GM19397 (cell line): Measurements from ENCODE around the gene NOL9.

Experiments
- ATAC-seq: cut with Tn5 transposase; IDR thresholded peaks from one replicate; pipeline ENCODE4 v1.9.1; 2021; ENCODE audit warnings: mild to moderate bottlenecking, moderate library complexity; ENCODE audit not compliant: unreplicated experiment

Gene NOL9

DNA sequence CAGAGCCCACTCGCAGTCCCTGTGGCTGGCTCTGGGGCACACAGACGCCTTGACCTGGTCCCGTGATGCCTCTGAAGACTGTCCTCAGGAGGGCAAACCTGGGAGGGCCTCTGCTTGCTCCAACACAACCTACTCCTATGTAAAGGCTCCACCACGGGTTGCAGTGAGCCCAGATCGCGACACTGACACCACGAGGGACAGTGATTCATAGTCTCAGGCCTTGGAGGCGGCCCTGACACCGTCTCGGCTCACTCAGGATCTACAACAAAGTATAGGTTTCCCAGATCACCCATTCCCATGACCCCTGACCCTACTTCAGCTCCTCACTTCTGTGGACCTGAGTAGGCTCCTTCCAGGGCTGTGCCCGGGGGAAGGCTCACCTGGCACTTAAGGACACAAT lies 28.0 kb downstream of the NOL9 start:
- ATAC-seq, result no peak

DNA sequence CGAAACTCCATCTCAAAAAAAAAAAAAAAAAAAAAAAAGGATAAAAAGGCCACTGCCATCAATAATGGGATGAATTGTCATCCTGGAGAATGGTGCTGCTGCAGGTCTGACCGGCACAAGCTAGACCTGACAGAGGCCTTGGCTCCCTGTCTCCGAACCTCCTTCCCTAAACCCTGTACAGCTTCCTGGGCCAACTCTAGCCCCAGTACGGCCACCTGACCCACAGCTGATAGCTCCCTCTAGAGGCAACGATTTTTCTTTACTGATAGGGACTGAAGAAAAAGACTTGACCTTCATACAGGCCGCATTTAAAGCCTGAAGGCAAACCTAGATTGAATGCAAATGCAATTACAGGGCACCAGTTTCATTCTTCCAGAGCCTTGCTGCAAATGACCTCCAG lies 30.7 kb downstream of the NOL9 start:
- ATAC-seq, result no peak

DNA sequence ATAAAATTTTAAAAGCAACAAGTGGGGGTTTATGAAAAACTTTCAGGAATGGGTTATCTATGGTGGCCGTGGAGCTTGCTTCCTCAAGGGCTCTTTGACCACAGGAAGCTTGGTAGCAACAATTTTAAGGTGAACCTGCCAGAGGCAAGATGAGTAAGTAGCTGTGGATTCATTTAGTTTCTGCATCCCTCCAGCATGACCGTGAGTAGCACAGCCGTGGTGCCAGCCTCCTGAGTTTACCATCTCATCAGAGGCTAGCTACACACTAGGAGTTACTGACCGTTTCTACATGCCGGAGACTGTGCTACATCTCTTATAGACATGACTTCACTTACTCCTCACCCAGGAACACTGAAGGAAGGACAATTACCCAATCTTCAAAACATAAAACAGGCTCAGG lies 32.8 kb downstream of the NOL9 start:
- ATAC-seq, result no peak

DNA sequence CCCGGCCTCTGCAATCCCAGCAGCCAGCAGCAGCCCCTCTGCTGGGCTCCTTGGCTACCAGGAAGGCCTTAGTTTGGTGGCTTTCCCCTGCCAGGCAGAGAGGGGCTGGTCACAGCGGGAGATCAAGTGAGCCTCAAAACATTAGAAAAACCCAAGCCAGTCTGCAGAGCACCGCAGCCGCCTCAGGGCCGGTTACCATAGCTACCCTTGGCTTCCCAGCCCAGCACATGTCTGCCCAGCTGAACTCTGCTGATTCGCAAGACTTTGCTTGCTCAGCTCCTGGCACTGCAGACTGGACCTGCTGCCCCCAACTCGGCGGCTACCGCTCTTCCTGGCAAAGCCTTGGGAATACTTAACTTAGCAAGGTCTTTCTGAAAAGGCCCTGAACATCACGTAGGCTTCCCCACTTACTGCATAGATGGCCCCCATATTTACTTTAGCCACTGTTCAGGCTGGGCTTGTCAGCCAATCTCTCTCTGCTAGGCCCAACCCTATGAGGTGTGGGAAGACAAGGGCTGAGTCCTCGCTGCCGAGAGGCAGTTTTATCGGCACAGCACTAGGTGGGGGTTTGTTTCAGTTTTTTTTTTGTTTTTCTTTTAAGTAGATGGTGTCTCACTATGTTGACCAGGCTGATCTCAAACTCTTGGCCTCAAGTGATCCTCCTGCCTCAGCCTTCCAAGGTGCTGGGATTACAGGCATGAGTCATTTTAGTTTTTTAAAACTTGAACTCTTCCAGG lies 34.2 kb downstream of the NOL9 start:
- ATAC-seq, result no peak

DNA sequence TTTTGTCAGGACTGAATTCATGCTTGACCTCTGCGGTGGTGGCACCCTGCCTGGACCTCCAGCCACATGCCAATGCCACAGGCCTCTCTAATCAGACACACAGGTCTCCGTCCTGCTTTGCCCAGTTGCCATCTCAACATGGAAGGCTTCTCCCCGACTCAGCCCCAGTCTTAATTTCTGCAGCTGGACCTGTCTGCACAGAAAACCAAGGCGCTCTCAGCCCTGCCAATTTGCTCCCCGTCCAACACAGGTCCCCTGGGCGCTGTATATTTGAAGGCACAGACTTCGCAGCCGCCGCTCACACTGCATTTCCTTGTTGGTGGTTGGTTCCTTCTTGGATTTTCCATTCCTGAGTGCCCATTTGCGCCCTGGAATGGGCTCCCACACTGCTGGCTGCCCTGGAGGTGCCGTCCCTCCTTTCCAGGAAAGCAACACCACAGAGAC lies 34.8 kb downstream of the NOL9 start:
- ATAC-seq, result no peak

DNA sequence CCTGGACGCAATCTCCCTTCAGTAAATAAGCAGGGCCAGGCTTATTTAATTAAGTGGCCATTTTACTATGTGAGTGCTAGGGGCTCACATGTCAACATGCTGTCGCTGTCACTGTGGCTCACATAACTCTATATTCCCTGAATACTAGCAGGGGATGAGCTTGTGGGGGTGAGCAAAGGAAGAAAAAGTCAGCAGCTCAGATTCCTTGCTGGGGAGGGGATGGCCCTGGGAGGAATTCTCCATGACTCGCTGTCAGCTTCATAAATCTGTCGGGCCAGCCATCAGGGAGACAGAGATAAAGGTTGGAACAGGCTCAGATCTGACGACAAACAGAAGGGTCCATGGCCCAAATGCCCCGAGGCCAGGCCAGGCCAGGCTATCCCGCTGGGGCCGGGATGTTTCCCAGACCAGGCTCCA lies 36.9 kb downstream of the NOL9 start:
- ATAC-seq, result no peak

DNA sequence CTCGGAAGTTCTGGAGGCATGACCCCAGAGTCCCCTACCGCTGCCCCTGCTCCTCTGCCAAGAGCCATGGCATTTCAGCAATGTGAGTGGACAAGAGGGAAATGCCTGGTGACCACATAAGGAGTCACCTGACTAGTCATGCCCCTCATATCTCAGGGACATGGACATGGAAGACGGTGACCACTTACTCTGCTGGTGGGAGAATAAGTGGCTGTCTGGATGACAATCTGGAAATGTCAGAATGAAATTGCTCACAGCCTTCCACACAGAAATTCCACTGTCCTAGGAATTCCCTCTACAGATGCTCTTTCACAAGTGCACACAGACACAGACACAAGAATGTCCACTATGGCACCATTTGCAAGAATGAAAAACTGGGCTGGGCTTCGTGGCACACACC lies 38.5 kb downstream of the NOL9 start:
- ATAC-seq, result no peak

DNA sequence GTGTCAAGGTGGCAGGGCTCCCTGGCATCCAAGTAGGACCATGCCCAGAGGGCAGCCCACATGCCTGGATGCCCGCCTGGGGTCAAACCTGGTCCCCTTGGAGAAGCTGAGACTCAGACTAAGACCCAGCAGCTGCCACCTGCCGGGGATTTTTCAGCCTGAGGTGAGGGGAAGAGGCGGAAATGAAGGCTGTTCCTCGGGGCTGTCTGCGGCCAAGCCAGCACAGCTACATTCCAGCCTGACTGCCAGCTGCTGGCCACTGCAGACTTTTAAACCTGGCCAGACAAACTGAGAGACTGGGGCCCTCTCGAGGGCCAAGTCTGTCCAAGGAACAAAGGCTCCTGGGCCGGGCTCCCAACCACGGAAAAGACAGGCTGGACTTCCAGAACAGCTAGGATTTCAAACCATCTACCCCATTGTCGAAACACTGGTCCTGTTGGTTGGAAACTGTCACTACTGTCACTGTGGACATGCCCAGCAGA lies 41.0 kb downstream of the NOL9 start:
- ATAC-seq, result no peak

DNA sequence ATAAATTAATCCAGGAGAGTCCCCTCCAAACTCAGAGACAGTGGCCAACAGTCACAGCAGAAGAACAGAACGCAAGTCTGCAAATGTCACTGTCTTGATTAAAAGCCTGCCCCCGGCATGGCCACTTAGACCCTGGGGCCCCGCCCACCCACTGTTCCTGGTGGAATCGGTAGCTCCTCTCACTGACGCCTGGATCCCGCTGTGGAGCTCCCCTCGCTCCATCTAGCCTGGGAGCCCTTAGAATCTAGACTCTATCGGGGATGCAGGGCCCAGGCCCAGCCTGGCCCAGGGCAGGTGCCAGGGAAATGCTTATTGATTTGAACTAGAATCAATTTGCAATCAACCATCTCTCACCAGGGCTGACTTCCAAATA lies 41.4 kb downstream of the NOL9 start:
- no peak for ATAC-seq

DNA sequence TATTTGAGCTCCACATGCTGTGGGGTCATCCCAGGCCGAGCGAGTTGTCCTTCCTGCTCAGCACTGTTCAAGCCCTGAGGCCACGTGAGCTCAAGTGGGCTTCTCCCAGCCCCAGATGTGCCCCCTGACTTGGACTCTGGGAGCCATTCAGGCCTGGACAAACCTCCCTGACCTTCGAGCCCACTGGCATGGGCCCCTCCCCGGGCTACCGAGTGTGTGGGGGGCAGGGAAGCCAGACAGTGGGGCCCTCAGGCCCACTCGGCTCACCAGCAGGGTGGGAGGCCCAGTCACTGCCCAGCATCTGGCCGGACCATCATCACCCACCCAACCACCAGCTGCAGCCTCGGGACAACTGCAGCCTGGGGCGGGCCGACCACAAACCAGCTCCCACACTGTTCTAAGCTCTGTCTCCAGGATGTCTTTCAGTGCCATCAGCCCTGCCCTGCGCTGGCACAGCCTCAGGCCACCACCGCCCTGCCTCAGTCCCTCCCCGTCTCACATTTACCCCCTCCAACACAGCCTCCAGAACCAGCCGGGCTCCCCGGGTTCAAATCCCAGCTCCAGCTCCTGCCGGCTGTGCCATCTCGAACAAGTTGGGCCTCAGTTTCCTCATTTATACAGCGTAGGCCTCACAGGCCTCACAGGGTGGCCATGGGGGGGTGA lies 41.9 kb downstream of the NOL9 start:
- no peak for ATAC-seq

DNA sequence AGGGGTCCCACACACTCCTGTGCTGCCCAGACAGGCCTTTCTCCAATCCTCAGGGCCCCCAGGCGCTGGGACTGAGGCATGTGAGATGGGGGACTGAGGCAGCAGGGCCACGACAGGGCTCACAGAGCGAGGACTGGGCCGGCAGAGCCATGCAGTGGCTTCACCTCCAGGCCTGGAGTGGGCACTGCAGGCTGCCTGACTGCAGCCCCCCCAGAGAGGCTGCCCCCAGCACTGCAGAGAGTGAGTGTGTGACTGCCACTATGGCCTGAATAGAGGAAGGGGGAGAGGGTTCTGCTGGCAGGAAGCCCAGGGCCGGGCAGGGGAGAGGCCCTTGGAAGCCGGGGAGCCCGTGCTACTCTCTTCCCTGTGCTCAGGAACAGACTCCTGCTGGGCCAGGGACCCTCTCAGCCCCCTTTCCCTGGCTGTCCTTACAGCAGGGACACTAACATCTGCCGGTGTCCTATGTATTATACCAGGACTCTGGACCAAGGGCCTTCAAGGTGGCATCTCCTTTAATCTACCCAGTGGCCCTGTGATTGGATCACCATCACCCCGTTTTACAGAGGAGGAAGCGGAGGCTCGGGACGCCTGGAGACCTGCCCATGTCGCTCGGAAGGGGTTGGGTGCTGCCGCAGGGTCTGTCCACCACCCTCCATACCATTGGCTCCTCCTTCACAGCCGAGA lies 42.6 kb downstream of the NOL9 start:
- no peak for ATAC-seq

DNA sequence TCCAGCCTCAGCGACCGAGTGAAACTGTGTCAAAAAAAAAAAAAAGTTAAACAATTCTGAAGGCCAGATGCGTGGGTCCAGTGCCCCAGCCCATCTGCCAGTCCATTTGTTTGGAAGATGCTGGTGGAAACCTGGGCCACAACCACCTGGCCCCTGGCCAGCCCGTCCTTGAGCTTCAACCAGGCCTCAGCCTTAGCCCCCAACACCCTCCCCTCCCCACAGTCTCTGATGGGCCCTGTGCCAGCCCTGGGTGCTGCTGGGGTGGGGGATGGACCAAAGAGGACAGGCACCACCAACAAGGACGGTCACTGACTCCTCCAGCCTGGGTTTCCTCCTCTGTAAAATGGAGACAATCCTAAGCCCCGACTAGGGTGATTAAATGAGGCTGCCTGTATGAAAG lies 43.3 kb downstream of the NOL9 start:
- ATAC-seq, result no peak

DNA sequence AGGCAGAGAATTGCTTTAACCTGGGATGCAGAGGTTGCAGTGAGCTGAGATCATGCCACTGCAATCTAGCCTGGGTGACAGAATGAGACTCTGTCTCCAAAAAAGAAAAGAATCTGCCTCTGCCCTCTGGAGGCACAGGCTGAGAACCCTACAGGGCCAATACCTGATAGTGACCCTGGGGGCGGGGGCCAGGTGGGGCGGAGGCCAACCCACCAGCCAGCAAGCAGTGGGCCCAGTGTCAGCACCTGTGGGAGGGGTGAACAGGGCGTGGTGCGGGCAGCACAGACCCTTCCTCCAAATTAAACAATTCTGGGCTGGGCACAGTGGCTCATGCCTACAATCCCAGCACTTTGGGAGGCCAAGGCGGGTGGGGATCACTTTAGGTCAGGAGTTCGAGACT lies 43.8 kb downstream of the NOL9 start:
- no peak for ATAC-seq

DNA sequence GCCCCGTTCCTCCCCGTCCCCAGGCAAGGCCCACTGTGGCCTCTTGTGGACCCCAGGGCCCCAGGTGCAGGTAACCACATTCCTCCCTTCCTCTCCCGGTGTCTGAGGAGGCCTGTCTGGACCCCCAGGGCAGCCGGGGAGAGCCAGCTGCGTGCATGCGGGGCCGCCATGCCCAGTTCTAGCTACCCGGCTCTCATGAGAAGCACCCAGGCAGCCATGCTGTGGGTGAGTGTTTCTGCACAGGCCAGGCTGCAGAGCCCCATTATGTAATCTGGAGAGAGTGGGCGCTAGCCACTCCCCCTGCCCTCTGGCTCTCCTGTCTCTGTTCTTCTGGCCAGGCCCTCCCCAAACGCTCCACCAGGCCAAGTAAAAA lies 44.4 kb downstream of the NOL9 start:
- ATAC-seq, result no peak

DNA sequence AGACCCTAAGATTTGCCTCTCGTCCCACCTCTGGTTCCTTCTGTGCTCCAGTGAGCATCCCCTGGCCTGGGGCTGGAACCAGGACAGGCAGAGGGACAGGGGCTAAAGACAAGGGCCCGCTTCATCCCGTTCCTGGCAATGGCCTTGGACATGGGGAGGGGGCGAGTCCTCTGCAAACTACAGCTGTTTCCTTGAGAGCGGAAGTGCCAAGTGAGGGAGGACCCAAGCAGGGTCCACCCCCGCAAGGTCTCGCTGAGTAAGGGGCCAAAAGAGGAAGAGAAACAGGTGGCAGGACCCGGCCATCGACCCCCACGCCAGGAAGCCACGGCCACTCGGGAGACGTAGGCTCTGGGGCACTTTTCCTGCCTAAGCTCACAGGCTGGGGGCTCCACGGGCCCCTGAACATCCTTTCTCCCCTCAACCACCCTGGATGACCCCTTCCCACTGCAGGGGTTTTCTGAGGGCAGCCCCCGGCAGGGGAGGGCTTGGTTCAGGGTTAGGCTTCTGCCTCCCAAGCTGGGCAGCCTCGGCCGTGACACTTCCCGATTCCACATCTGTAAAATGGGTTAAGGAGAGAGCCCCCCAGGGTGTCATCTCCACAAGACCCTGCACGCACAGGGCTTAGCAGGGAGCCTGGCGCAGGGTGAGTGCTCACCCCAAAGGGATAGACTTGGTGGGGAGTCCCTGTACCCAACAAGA lies 44.9 kb downstream of the NOL9 start:
- no peak for ATAC-seq

DNA sequence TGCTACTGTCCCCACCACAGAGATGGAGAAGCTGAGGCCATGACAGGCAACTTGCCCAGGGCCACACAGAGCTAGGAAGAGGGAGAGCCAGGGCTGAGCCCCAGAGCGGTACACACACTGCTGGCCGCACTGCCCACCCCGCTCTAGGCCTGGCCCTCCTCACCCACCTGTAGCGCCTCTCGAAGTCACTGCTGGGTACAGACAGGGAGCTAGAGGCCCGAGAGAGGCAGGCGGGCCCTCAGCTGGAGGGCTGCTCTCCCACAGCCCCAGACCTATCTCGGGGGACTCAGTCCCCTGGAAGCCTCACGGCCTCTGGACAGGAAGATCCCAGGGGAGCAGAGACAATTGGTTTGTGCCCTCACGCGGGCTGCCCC lies 45.5 kb downstream of the NOL9 start:
- ATAC-seq, result no peak

DNA sequence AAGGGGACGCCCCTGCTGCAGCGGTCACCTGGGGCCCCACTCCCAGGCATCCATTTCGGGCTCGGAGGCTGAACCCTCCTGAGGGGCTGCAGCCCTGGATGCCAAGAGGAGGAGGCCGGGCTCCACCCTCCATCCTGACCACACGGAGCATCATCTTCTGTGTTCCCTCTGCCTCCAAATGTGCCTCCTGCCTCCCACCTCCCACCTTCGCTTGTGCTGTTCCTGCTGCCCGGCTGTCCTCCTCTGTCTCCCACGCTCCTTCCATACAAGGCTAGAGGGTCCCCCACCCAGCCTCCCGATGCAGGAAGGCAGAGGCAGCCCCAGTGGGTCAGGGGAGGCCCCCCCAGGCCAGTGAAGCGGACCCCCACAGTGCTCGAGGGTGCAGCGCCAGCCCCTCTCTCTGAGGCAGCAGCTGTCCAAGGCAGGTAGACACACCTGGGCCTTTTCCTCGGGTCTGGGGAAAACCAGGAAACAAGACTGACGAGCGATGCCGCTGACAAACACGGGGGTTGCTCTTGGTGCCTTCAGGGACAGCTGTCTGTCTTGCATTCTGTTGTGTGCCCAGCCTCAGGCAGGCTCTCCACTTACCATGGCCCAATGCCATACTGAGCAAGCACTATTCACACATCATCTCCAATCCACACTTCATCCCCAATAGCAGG lies 46.0 kb downstream of the NOL9 start:
- no peak for ATAC-seq

DNA sequence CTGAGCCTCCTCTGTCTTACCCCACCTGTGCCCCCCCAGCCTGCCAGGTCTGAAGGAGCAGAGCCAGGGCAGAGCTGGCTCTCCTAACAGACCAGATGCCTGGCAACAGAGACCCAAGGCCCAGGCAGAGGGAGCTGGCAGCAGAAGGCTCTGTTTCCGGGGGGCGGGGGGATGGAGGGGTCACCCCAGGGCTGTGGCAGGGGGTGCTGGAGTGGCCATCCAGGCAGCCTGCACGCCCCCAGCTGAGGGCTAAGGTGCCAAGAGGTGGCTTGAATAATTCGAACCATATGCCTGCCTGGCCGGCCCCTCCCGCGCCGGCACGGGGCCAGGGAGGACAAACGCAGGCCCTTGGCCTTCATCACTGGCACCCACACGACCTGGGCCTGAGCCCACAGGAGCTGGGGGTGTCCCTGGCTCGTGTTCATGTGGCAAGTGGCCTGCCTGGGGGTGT lies 46.8 kb downstream of the NOL9 start:
- no peak for ATAC-seq

DNA sequence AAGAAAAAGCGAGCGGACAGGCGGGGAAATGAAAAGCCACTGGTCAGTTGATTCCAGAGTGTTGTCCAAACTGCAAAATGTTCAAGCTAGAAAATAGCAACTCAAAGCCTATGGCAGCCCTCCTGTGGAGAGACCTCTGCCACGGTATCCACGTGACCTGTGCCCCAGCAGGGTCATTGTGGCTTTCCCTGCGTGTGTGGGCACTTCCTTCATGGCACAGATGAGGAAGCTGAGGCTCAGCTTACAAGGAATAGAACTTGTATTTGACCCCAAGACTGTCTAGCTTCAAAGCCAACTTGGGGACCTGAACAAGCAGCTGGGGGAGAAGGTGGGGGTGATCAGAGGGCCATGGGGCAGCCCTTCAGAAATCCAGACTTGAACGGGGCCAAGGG lies 47.3 kb downstream of the NOL9 start:
- ATAC-seq, result no peak

DNA sequence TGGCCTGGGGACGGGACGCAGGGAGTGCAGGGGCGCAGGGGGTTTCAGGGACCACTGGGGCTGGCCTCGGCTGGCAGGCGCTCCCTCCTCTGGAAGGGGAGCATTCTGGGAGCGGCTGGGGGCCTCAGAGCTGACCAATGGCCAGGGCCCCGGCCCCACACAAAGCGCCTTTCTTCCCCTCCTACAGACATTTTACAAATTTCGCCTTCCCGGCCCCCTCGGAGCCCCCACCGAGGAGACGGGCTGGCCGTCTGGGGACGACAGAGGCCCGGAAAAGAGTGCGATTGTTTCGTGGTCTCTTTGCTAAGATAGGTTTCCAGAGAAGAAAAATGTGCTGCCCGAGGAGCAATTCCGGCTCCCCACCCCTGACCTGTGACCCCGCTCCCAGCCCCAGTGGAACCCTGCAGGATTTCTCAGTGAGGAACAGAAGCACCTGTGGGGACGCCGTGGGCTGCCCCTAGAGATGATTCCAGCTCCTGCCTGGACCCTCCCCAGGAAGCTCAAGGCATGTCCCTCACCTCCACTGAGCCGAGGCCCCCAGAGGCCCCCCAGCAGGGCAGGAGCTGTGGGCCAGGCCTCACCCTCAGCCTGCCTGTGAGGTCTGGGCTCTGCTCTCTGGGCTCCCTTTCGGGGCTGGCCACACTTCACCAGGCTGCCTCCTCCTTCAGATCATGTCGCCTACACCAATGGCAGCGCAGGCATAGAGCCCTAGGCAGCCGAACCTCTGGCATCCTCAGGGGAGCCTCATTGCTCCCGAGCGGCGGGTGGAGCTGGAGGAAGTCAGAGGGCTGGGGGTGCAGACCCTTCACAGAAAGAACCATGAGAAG lies 47.9 kb downstream of the NOL9 start:
- no peak for ATAC-seq
